Motor neuron (in vitro differentiated cells): Measurements from ENCODE around the gene TTC21A. TPM values are rescaled to one million over a fixed set of nuclear protein-coding genes. Genes with fewer than 3 reads are reported as not detected.

ENCODE experiments used
- ATAC-seq, 8 experiments: fragments of 200-7000 bp; cut with Tn5 transposase; replicated peaks in 6 of 8; 2 replicates each; pipeline ENCODE4 v1.8.0; 2021; ENCODE audit warnings: mild to moderate bottlenecking in 8 of 8, moderate library complexity in 8 of 8
- H3K27ac ChIP-seq, 2 donors: fragments of 250-450 bp; sonication (Bioruptor Pico); 2 replicates each; pipeline ENCODE4 v1.9.0; 2021; ENCODE audit warnings: antibody characterized with exemption in 2 of 2, mild to moderate bottlenecking in 2 of 2, moderate library complexity in 1 of 2
- H3K4me1 ChIP-seq, 2 donors: fragments of 250-450 bp; sonication (Bioruptor Pico); replicated peaks in 1 of 2; 2 replicates each; pipeline ENCODE4 v1.6.1; 2021; ENCODE audit warnings: antibody characterized with exemption in 2 of 2, mild to moderate bottlenecking in 2 of 2, moderate library complexity in 1 of 2
- H3K4me3 ChIP-seq, 5 donors: fragments of 250-450 bp; sonication (Bioruptor Pico); 2 replicates each; pipeline ENCODE4 v1.9.0; 2021; ENCODE audit warnings: antibody characterized with exemption in 5 of 5, mild to moderate bottlenecking in 5 of 5, moderate library complexity in 4 of 5
- WGBS, 10 experiments: fragments of 450-650 bp; shearing (Covaris generic); methylation state at CpG; one replicate each; pipeline ENCODE4 v1.0.0; 2022; 5-methylcytosine and 5-hydroxymethylcytosine counted together
- in situ Hi-C, 9 experiments: fragments of 400-800 bp; cut with MboI; loops; one replicate each; pipeline ENCODE4 v1.15.0; 2021; ENCODE audit warnings: low sequenced_read_pairs in 9 of 9, low pct_unique_long_range_greater_than_20kb in 2 of 9; ENCODE audit not compliant: unreplicated experiment in 9 of 9
- total RNA-seq, 8 experiments: library from RNA; unstranded; fragments of 300-600 nt; gene quantifications; 2 replicates each; pipeline versions ENCODE4 v1.2.3 to v1.2.4, GENCODE V29; 2022

Gene TTC21A
- total RNA-seq, 8 experiments from 2014 or later = 1.6 to 7.7 (median 5.1) TPM

GRCh38 chr3:39112535-39112934, 5.1 kb downstream of the TTC21A start:
- in situ Hi-C loops = loop anchor here in 2 of 9 experiments (10.0 to 25.0 kb wide), 2 partner anchors 172 to 175 kb away; partner anchors contain the start of gene CX3CR1 (in 2 of the 2)
- WGBS, 10 experiments = 50 to 93% (median 66%) methylated on average over 1 to 2 of the region's 2 CpGs; no CpG with 5 or more reads in 6 of the 10 experiments
- Histone ChIP-seq H3K27ac (no peak overlapping the region), H3K4me3 (no peak overlapping the region), H3K4me1 (peaks cover 2 to 3% of the 10 kb centered on the region in 2 donors)
- no peak for ATAC-seq

GRCh38 chr3:39113291-39113690, 5.8 kb downstream of the TTC21A start:
- peaks cover 1 to 2% of the 10 kb centered on the region in 2 donors for H3K4me1 ChIP-seq
- H3K27ac ChIP-seq = no peak overlapping the region
- in situ Hi-C loops = loop anchor here in 2 of 9 experiments (10.0 to 25.0 kb wide), 2 partner anchors 172 to 174 kb away; partner anchors contain the start of gene CX3CR1 (in 2 of the 2)
- no peak overlapping the region for H3K4me3 ChIP-seq
- ATAC-seq = no peak
- WGBS, 10 experiments = 50 to 100% (median 83%) methylated on average over 1 to 3 of the region's 3 CpGs; no CpG with 5 or more reads in 3 of the 10 experiments

GRCh38 chr3:39114456-39114855, 7.0 kb downstream of the TTC21A start:
- ATAC-seq = no peak
- no peak overlapping the region for H3K27ac ChIP-seq
- H3K4me3 ChIP-seq = no peak overlapping the region
- WGBS, 10 experiments = 56 to 100% (median 80%) methylated on average over 1 to 4 of the region's 5 CpGs
- in situ Hi-C loops = loop anchor here in 2 of 9 experiments (10.0 to 25.0 kb wide), 2 partner anchors 170 to 173 kb away; partner anchors contain the start of gene CX3CR1 (in 2 of the 2)
- no peaks in the 10 kb centered on the region for H3K4me1 ChIP-seq

GRCh38 chr3:39115870-39116269, 8.4 kb downstream of the TTC21A start:
- Histone ChIP-seq H3K4me1 (no peaks in the 10 kb centered on the region), H3K27ac (no peak overlapping the region), H3K4me3 (no peak overlapping the region)
- 83 to 100% (median 100%) methylated on average over 1 to 3 of the region's 3 CpGs; no CpG with 5 or more reads in 2 of the 10 experiments for WGBS, 10 experiments
- no peak for ATAC-seq
- in situ Hi-C loops = loop anchor here in 2 of 9 experiments (10.0 to 25.0 kb wide), 2 partner anchors 169 to 171 kb away; partner anchors contain the start of gene CX3CR1 (in 2 of the 2)

GRCh38 chr3:39118079-39118478, 10.6 kb downstream of the TTC21A start:
- Histone ChIP-seq H3K4me1 (no peaks in the 10 kb centered on the region), H3K27ac (no peak overlapping the region), H3K4me3 (no peak overlapping the region)
- in situ Hi-C loops = loop anchor here in 2 of 9 experiments (10.0 to 25.0 kb wide), 2 partner anchors 167 to 169 kb away; partner anchors contain the start of gene CX3CR1 (in 2 of the 2)
- ATAC-seq = no peak
- 40 to 100% (median 80%) methylated on average over 1 to 2 of the region's 3 CpGs; no CpG with 5 or more reads in 6 of the 10 experiments for WGBS, 10 experiments

- WGBS, 10 experiments = 0 to 100% (median 74%) methylated on average over 1 to 5 of the region's 5 CpGs; no CpG with 5 or more reads in 1 of the 10 experiments
- H3K4me1 ChIP-seq = no peaks in the 10 kb centered on the region
- in situ Hi-C loops = loop anchor here in 2 of 9 experiments (10.0 to 25.0 kb wide), 2 partner anchors 166 to 168 kb away; partner anchors contain the start of gene CX3CR1 (in 2 of the 2)
- H3K27ac ChIP-seq = no peak overlapping the region
- no peak for ATAC-seq
- no peak overlapping the region for H3K4me3 ChIP-seq
These were observed 11.6 kb downstream of the TTC21A start for GRCh38 chr3:39118931-39119660.

GRCh38 chr3:39121621-39122020, 14.1 kb downstream of the TTC21A start:
- in situ Hi-C loops = loop anchor here in 2 of 9 experiments (10.0 to 25.0 kb wide), 2 partner anchors 163 to 166 kb away; partner anchors contain the start of gene CX3CR1 (in 2 of the 2)

GRCh38 chr3:39122813-39123212, 15.3 kb downstream of the TTC21A start:
- 43 to 100% (median 80%) methylated on average over 1 of the region's 1 CpG; no CpG with 5 or more reads in 2 of the 10 experiments for WGBS, 10 experiments
- H3K4me3 ChIP-seq = no peak overlapping the region
- ATAC-seq = no peak
- in situ Hi-C loops = loop anchor here in 2 of 9 experiments (10.0 to 25.0 kb wide), 2 partner anchors 162 to 164 kb away; partner anchors contain the start of gene CX3CR1 (in 2 of the 2)
- no peak overlapping the region for H3K27ac ChIP-seq
- H3K4me1 ChIP-seq = peaks cover 0 to 3% of the 10 kb centered on the region in 2 donors

More at GRCh38 chr3:39121621-39122020, 14.1 kb downstream of the TTC21A start:
- Histone ChIP-seq H3K4me1 (no peaks in the 10 kb centered on the region), H3K27ac (no peak overlapping the region), H3K4me3 (no peak overlapping the region)
- WGBS, 10 experiments = 67 to 100% (median 94%) methylated on average over 1 to 2 of the region's 2 CpGs; no CpG with 5 or more reads in 1 of the 10 experiments
- no peak for ATAC-seq

- peaks cover 0 to 3% of the 10 kb centered on the region in 2 donors for H3K4me1 ChIP-seq
- H3K4me3 ChIP-seq = no peak overlapping the region
- in situ Hi-C loops = loop anchor here in 2 of 9 experiments (10.0 to 25.0 kb wide), 2 partner anchors 160 to 162 kb away; partner anchors contain the start of gene CX3CR1 (in 2 of the 2)
- 60 to 92% (median 88%) methylated on average over 1 to 3 of the region's 5 CpGs; no CpG with 5 or more reads in 5 of the 10 experiments for WGBS, 10 experiments
- peak in 4 of 8 experiments; percentile 24 to 70 (median 62) for ATAC-seq
- no peak overlapping the region for H3K27ac ChIP-seq
These were observed 17.7 kb downstream of the TTC21A start for GRCh38 chr3:39124876-39125840.

GRCh38 chr3:39125841-39126500, 18.5 kb downstream of the TTC21A start:
- Histone ChIP-seq H3K4me1 (peaks cover 0 to 3% of the 10 kb centered on the region in 2 donors), H3K27ac (no peak overlapping the region), H3K4me3 (no peak overlapping the region)
- WGBS, 10 experiments = 0 to 100% (median 75%) methylated on average over 1 to 7 of the region's 12 CpGs; no CpG with 5 or more reads in 1 of the 10 experiments
- in situ Hi-C loops = loop anchor here in 1 of 9 experiments (10.0 kb wide), 1 partner anchor 159 kb away; the partner anchor contains the start of gene CX3CR1
- ATAC-seq = peak in 3 of 8 experiments; percentile 22 to 74 (median 29)

GRCh38 chr3:39126532-39127071, 19.1 kb downstream of the TTC21A start:
- peaks cover 0 to 3% of the 10 kb centered on the region in 2 donors for H3K4me1 ChIP-seq
- in situ Hi-C loops = loop anchor here in 1 of 9 experiments (10.0 kb wide), 1 partner anchor 158 kb away; the partner anchor contains the start of gene CX3CR1
- ATAC-seq = peak in 6 of 8 experiments; percentile 36 to 79 (median 60)
- no peak overlapping the region for H3K4me3 ChIP-seq
- 0 to 90% (median 50%) methylated on average over 1 to 3 of the region's 6 CpGs; no CpG with 5 or more reads in 1 of the 10 experiments for WGBS, 10 experiments
- no peak overlapping the region for H3K27ac ChIP-seq
